CD4-positive, alpha-beta T cell (primary cell): ENCODE results near the gene NSFL1C. TPM values are rescaled to one million over a fixed set of nuclear protein-coding genes. Genes with fewer than 3 reads are reported as not detected.

Source experiments
- ATAC-seq: fragments of 200-7000 bp; cut with Tn5 transposase; one replicate; pipeline ENCODE4 v1.10.0; 2022; ENCODE audit warnings: mild to moderate bottlenecking; ENCODE audit not compliant: poor library complexity
- CTCF ChIA-PET: fragments of 350-600 bp; sonication (Branson Sonifier 250); formaldehyde crosslinking; loops from one replicate; lab custom pipeline; 2021; ENCODE audit warnings: antibody characterized with exemption, inconsistent platforms; lab: Charles Lee
- POLR2A ChIA-PET: fragments of 350-600 bp; sonication (Branson Sonifier 250); formaldehyde crosslinking; loops from one replicate; lab custom pipeline; 2021; ENCODE audit warnings: antibody characterized with exemption, inconsistent platforms; lab: Charles Lee
- DNase-seq, 14 experiments: peaks; one replicate each; pipeline ENCODE4 v3.0.0-alpha.2; 2013 to 2020; ENCODE audit warnings: mixed read lengths in 2 of 14
- H3K27ac ChIP-seq, 2 donors: one replicate each; pipeline versions ENCODE4 v1.5.1 to v1.7.0; 2013; ENCODE audit warnings: low read length in 2 of 2, low read depth in 1 of 2, mild to moderate bottlenecking in 1 of 2
- H3K27me3 ChIP-seq, 2 experiments: 1 replicate in 1 of 2; 2 replicates in 1 of 2; pipeline versions ENCODE4 v1.6.1 to v1.7.0; 2013; ENCODE audit warnings: low read length in 2 of 2, control low read depth in 1 of 2, mild to moderate bottlenecking in 1 of 2, moderate library complexity in 1 of 2; ENCODE audit not compliant: insufficient read depth in 2 of 2, control insufficient read depth in 1 of 2
- H3K36me3 ChIP-seq: one replicate; pipeline ENCODE4 v1.6.1; 2013; ENCODE audit warnings: low read length, control low read depth; ENCODE audit not compliant: insufficient read depth
- H3K4me1 ChIP-seq: one replicate; pipeline ENCODE4 v1.6.1; 2013; ENCODE audit warnings: low read length, control low read depth; ENCODE audit not compliant: insufficient read depth
- H3K4me3 ChIP-seq: one replicate; pipeline ENCODE4 v1.5.1; 2013; ENCODE audit warnings: mild to moderate bottlenecking, low read length, moderate library complexity
- H3K9me3 ChIP-seq, 2 experiments: 1 replicate in 1 of 2; 2 replicates in 1 of 2; pipeline versions ENCODE4 v1.6.1 to v1.7.0; 2013; ENCODE audit warnings: low read length in 2 of 2, mild to moderate bottlenecking in 2 of 2, control low read depth in 1 of 2, moderate library complexity in 1 of 2; ENCODE audit not compliant: control insufficient read depth in 1 of 2, insufficient read depth in 1 of 2
- H3K27ac Mint-ChIP-seq: one replicate; pipeline ENCODE4 v1.8.0; 2020; ENCODE audit warnings: mixed read lengths
- H3K27me3 Mint-ChIP-seq: one replicate; pipeline ENCODE4 v1.8.0; 2021; ENCODE audit warnings: mixed read lengths
- H3K36me3 Mint-ChIP-seq: one replicate; pipeline ENCODE4 v1.8.0; 2021; ENCODE audit warnings: low read depth, mixed read lengths
- H3K4me1 Mint-ChIP-seq: one replicate; pipeline ENCODE4 v1.8.0; 2021; ENCODE audit warnings: low read depth, mixed read lengths
- H3K4me3 Mint-ChIP-seq: one replicate; pipeline ENCODE4 v1.8.0; 2020; ENCODE audit warnings: mild to moderate bottlenecking, mixed read lengths
- H3K9me3 Mint-ChIP-seq: one replicate; pipeline ENCODE4 v1.8.0; 2020; ENCODE audit warnings: mixed read lengths
- CTCF ChIP-seq: fragments of 200-600 bp; IDR thresholded peaks from one replicate; pipeline ENCODE4 v1.8.0; 2022; ENCODE audit warnings: antibody characterized with exemption, mild to moderate bottlenecking
- intact Hi-C, 2 experiments: fragments of 100-400 bp; cut with DNase I in 1 of 2; cut with micrococcal nuclease in 1 of 2; formaldehyde crosslinking; loops; one replicate each; pipeline versions ENCODE4 v1.15.1 to v1.9.0; 2023 to 2025; cut with DNase I, micrococcal nuclease
- total RNA-seq, 174 experiments: library from RNA in 2 of 174; stranded (reverse) in 2 of 174; gene quantifications; one replicate each; pipeline ENCODE4 v1.2.3 and lab custom pipeline; 2021 to 2026

NSFL1C gene
- total RNA-seq, 2 experiments from 2014 or later = 53.2 to 53.4 TPM

- Mint-ChIP-seq H3K27ac (no peak overlapping the region), H3K9me3 (no peaks in the 10 kb centered on the region), H3K36me3 (no peaks in the 10 kb centered on the region), H3K4me1 (no peaks in the 10 kb centered on the region), H3K27me3 (peaks cover 10% of the 10 kb centered on the region), H3K4me3 (no peak overlapping the region)
- TF ChIP-seq CTCF = no peak
- POLR2A ChIA-PET = interaction anchor here (0.7 kb wide), 1 partner anchor 20 kb away, joined by 3 read pairs; no protein-coding TSS in a partner anchor
- intact Hi-C loops = no loop called here
- H3K36me3 ChIP-seq = no peaks in the 10 kb centered on the region
- DNase-seq (peak in 1 of 14 experiments; percentile 28), ATAC-seq (no peak)
- CTCF ChIA-PET = no interaction called here
- peaks cover 0 to 2% of the 10 kb centered on the region in 2 experiments for H3K27me3 ChIP-seq
- H3K4me1 ChIP-seq = no peaks in the 10 kb centered on the region
- no peak overlapping the region for H3K4me3 ChIP-seq
- H3K9me3 ChIP-seq = no peaks in the 10 kb centered on the region
- no peak overlapping the region for H3K27ac ChIP-seq
Measured at GRCh38 chr20:1474817-1475603, 8.4 kb upstream of the NSFL1C start.

GRCh38 chr20:1474325-1474724 lies 7.7 kb upstream of the NSFL1C start:
- no peak for TF ChIP-seq CTCF
- H3K4me1 Mint-ChIP-seq = no peaks in the 10 kb centered on the region
- ATAC-seq = no peak
- peaks cover 0 to 5% of the 10 kb centered on the region in 2 experiments for H3K27me3 ChIP-seq
- H3K4me3 ChIP-seq = no peak overlapping the region
- H3K4me1 ChIP-seq = no peaks in the 10 kb centered on the region
- no peaks in the 10 kb centered on the region for H3K9me3 Mint-ChIP-seq
- H3K27ac Mint-ChIP-seq = no peak overlapping the region
- H3K27ac ChIP-seq = no peak overlapping the region
- no peaks in the 10 kb centered on the region for H3K36me3 Mint-ChIP-seq
- ChIA-PET CTCF (interaction anchor here (0.9 to 1.8 kb wide), 2 partner anchors 29 to 303 kb away, joined by 3 to 5 read pairs; no protein-coding TSS in a partner anchor), POLR2A (interaction anchor here (0.7 kb wide), 1 partner anchor 21 kb away, joined by 3 read pairs; no protein-coding TSS in a partner anchor)
- DNase-seq = no peak
- H3K36me3 ChIP-seq = no peaks in the 10 kb centered on the region
- H3K27me3 Mint-ChIP-seq = peaks cover 10% of the 10 kb centered on the region
- no peaks in the 10 kb centered on the region for H3K9me3 ChIP-seq
- H3K4me3 Mint-ChIP-seq = no peak overlapping the region
- intact Hi-C loops = no loop called here

DNA sequence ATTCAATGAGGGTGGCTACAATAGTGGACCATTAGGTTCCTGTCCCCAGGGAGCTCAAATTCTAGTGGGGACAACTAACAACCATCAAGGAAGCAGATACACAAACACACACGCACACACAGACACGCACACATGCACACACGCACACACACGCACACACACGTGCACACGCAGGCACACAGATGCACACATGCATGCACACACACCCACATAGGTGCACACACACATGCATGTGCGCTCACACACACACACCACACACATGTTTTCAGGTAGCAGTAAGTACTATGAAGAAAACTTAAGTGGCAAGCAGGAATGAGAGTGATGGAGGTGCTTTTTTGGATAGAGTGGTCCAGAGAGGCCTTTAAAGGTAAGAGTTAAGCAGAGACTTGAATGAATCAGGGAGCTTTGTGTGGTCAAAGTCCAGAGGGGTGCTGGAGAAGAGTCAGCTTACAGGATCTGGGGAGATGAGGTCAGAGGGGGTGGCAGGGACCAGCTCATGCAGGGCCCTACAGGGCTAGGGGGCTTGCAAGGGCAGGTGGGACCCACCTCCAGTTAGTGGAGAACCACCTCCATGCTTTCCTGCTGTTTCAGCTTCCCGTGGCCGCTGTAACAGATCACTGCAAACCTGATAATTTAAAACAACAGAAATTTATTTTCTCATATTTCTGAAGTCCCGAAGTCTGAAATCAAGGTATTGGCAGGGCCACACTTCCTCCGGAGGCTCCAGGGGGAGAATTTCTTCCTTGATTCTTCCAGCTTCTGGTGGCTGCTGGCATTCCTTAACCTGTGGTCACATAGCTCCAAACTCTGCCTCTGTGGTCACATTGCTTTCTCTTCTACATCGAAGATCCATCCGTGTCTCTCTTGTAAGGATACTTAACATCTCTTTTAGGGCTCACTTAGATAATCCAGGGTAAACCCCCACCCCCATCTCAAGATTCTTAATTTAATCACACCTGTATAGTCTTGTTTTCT lies 6.9 kb upstream of the NSFL1C start:
- Mint-ChIP-seq H3K4me1 (no peaks in the 10 kb centered on the region), H3K27me3 (peaks cover 15% of the 10 kb centered on the region), H3K36me3 (no peaks in the 10 kb centered on the region), H3K4me3 (no peak overlapping the region), H3K27ac (no peak overlapping the region), H3K9me3 (no peaks in the 10 kb centered on the region)
- intact Hi-C loops = no loop called here
- no peak for ATAC-seq
- CTCF ChIA-PET = interaction anchor here (0.9 to 1.8 kb wide), 2 partner anchors 30 to 304 kb away, joined by 3 to 5 read pairs; no protein-coding TSS in a partner anchor
- Histone ChIP-seq H3K27me3 (peaks cover 0 to 5% of the 10 kb centered on the region in 2 experiments), H3K9me3 (no peaks in the 10 kb centered on the region), H3K4me1 (no peaks in the 10 kb centered on the region), H3K4me3 (no peak overlapping the region), H3K36me3 (no peaks in the 10 kb centered on the region), H3K27ac (no peak overlapping the region)
- TF ChIP-seq CTCF = no peak
- no peak for DNase-seq
- POLR2A ChIA-PET = interaction anchor here (0.7 kb wide), 1 partner anchor 22 kb away, joined by 3 read pairs; no protein-coding TSS in a partner anchor
